ENCODE results near the gene PRDM15.

The PRDM15 gene

DNA sequence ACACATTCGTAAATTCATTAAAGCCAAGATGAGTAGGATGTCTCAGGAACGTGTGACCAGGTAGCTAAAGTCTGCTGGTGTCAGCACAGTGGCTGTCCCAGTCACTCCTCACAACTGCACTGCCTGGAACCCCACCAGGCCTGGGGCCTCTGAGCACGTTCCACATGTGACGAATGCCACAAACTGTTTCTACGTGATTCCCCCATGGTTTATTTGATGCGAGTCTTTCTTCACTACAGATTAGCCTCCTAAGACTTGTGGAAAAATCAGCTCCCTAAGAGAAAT lies 33.2 kb downstream of the PRDM15 start:
- no peak for DNase-seq (ENCODE audit: low read depth)
- TF ChIP-seq, protein P1, sequence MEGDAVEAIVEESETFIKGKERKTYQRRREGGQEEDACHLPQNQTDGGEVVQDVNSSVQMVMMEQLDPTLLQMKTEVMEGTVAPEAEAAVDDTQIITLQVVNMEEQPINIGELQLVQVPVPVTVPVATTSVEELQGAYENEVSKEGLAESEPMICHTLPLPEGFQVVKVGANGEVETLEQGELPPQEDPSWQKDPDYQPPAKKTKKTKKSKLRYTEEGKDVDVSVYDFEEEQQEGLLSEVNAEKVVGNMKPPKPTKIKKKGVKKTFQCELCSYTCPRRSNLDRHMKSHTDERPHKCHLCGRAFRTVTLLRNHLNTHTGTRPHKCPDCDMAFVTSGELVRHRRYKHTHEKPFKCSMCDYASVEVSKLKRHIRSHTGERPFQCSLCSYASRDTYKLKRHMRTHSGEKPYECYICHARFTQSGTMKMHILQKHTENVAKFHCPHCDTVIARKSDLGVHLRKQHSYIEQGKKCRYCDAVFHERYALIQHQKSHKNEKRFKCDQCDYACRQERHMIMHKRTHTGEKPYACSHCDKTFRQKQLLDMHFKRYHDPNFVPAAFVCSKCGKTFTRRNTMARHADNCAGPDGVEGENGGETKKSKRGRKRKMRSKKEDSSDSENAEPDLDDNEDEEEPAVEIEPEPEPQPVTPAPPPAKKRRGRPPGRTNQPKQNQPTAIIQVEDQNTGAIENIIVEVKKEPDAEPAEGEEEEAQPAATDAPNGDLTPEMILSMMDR (IDR thresholded peaks at IDR 0.05; ENCODE audit: low read depth, low read length, missing control alignments) = no peak
- no peak overlapping the region for H3K4me3 ChIP-seq (ENCODE audit: low read depth, low read length)

DNA sequence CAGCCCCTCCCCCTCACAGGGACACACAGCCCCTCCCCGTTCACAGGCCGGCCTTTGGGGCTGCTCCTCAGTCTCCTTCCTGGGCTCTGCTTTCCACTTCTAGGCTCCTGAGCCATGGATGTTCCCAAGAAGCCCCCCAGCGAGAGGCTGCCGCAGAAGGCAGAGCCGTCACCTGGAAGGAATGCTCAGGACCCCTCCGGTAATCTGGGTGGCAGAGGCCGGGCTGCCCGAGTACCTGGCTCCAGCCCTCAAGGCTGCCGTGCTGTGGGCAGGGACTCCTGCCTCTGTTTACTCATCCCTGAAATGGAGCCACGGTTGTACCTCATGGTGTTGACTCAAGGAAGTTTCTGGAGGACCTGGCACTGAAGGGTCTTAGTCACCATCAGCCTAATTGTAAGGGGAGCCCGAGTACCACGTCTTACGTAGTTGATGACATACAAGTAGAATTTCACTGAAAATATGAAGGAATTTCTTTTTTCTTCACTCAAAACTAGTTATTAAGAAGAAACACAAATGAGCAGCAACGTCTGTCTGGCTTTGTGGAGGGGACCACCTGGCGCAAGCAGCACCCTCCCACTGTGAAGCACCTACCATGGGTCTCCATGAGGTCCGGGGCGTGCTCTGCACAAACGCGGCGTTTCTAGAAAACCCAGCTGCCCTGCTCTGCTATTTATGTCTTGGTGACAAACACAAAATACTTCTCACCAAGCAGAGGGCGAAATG lies 33.7 kb downstream of the PRDM15 start:
- H3K4me3 ChIP-seq (ENCODE audit: low read depth, low read length) = no peak overlapping the region
- no peak for DNase-seq (ENCODE audit: low read depth)
- TF ChIP-seq, protein P1 (IDR thresholded peaks at IDR 0.05; ENCODE audit: low read depth, low read length, missing control alignments) = no peak

DNA sequence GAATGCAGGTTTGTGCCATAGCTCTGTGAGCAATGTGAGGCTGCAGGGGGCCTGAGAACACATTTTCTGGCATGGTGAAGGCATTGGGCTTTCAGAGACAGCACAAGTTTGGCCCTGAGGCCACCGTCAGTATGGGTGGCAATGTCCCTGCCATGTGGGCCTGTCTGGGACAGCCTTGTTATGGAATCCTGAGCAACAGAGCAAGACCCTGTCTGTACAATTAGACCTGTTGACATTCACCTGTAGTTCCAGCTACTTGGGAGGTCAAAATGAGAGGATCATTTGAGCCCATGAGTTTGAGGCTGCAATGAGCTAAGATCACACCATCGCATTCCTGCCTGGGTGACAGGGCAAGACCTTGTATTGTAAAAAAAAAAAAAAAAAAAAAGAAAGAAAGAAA lies 35.6 kb downstream of the PRDM15 start:
- TF ChIP-seq, protein P1 (IDR thresholded peaks at IDR 0.05; ENCODE audit: low read depth, low read length, missing control alignments) = no peak
- no peak for DNase-seq (ENCODE audit: low read depth)

DNA sequence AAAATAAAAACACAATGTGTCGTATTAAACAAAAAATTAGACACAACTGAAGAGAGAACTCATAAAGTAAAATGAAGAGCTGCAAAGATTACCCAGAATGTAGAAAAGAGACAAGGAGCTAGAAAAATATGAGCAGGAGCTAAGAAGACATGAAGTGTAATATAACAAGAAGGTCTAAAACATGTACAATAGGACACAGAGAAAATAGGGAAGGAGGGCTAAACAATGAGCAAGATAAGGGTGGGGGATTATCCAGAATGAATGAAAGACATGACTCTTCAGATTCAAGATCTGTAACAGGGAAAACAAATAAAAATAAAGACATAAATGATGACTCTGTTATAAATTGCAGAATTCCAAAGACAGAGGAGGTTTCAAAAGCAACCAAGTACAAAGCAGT lies 38.3 kb downstream of the PRDM15 start:
- TF ChIP-seq, protein P1 (IDR thresholded peaks at IDR 0.05; ENCODE audit: low read depth, low read length, missing control alignments) = no peak
- H3K4me3 ChIP-seq (ENCODE audit: low read depth, low read length) = no peak overlapping the region
- no peak for DNase-seq (ENCODE audit: low read depth)

More for the DNA sequence above, 35.6 kb downstream of the PRDM15 start:
- no peak overlapping the region for H3K4me3 ChIP-seq (ENCODE audit: low read depth, low read length)

DNA sequence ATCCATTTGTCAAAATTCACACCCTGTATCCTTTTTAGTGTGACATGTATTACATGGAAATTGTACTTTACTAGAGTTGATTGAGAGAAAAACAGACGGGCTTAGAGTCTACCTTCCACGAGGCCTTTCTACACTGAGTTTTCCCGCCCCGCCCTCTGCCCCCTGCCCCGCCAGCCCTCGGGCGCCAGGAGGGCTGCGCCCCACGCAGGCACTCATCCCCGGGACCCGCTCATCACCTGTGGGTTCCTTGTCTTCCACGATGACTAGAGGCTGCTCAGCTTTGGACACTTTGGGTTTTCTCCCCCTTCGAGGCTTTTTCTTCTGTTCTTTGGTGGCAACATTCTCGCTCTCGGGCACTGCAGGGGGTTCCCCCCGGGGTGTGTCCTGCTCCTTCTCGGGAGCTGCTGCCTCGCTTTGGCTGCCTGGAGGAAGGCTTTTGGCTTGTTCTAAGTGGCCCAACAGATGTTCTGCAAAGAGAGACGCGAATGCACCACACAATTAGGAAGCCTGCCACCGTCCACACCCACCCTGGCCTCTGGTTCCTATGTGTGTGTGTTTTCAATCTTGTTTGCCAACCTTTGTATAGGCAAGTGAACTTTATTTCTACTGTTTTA lies 39.6 kb downstream of the PRDM15 start:
- H3K4me3 ChIP-seq (ENCODE audit: low read depth, low read length) = no peak overlapping the region
- DNase-seq (ENCODE audit: low read depth) = no peak
- TF ChIP-seq, protein P1 (IDR thresholded peaks at IDR 0.05; ENCODE audit: low read depth, low read length, missing control alignments) = no peak

DNA sequence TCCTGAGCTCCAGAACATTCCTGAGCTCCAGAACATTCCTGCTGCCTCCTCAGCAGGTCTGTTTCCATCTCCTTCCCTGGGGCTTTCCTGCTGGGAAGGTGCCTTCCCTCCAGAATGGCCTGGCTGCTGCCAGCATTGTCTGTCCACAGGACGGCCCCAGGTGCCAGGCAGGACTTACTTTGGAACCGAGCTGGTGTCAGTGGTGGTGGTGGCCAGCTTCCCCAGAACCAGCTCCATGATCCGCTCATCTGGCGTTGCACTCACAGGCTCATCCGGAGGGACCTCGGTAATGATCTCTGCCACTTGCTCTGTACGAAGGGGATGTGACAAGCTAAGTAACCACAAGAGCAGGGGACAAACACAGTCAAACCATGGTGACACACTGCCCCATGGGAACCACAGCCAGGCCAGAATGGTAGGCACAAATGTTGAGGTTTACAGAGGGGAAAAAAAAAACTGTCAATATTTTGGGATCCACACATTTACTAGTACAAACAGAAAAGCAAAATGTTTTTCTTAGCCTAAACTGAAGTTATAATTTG lies 41.3 kb downstream of the PRDM15 start:
- TF ChIP-seq, protein P1 (IDR thresholded peaks at IDR 0.05; ENCODE audit: low read depth, low read length, missing control alignments) = no peak
- no peak for DNase-seq (ENCODE audit: low read depth)
- H3K4me3 ChIP-seq (ENCODE audit: low read depth, low read length) = no peak overlapping the region
